HG03196 (cell line): Measurements from ENCODE around the gene ATF7IP2.
"Not testable (repeated sequence)": the region's sequence is repeated elsewhere in the genome, so short reads cannot be mapped to it uniquely, and the experiment has no call there.

Source experiments
- ATAC-seq: cut with Tn5 transposase; IDR thresholded peaks from one replicate; pipeline ENCODE4 v1.9.1; 2021; ENCODE audit not compliant: unreplicated experiment

Gene ATF7IP2

GRCh38 chr16:10371592-10371991, 14.3 kb upstream of the ATF7IP2 start:
- no peak for ATAC-seq

- ATAC-seq = no peak
Observed at GRCh38 chr16:10373556-10373955, 12.3 kb upstream of the ATF7IP2 start.

- ATAC-seq = no peak
Observed at GRCh38 chr16:10376229-10376628, 9.6 kb upstream of the ATF7IP2 start.

DNA sequence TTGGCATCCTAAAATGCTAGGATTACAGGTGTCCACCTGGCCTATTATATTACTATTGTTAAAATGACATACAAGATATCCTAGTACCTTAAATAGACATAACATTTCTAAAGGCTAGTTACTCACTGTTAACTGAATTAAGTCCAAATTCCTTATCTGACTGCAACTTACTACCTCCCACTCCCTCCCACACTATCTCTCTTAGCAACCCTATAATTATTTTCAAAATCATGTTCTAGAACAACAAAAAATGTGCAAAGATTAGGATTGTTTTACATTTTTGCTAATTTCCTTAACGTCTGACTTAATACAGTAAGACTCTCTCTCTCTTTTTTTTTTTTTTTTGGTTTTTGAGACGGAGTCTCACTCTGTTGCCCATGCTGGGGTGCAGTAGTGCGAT, 2.2 kb upstream of the ATF7IP2 start:
- no peak for ATAC-seq

GRCh38 chr16:10386517-10387100, 748 bp downstream of the ATF7IP2 start:
- no peak for ATAC-seq

DNA sequence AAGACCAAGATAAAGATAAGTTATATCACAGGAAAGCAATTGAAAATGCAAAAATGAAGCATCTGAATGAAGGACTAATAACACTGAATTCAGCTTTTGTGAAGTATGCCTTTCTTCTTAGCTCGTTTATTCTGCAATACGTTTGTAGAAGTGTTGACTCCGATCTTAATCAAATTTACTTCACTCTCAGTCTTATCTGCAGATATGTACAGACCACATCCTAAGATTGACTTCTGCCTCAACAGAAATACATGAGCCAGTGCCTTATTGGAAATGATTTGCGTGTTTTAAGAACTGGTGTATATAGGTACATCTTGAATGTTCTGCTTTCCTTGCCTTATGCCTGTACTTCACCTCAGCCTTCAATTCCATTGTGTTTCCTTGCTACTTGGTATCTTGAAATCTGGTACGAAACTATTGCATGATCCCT, 1.3 kb downstream of the ATF7IP2 start:
- ATAC-seq = no peak

- no peak for ATAC-seq
Observed at GRCh38 chr16:10388988-10389387, 3.1 kb downstream of the ATF7IP2 start.

DNA sequence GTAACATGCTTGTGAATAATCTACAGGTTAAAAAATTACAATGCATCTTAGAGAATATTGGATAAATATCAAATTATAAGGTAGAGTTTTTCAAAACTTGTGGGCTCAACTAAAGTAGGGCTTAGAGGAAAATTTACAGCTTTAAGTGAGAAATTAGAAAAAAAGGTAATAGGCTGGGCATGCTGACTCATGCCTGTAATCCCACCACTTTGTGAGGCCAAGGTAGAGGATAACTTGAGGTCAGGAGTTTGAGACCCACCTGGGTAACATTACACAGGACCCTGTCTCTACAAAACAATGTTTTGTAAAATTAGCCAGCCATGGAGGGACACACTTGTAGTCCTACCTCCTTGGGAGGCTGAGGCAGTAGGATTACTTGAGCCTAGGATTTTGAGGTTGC, 4.5 kb downstream of the ATF7IP2 start:
- no peak for ATAC-seq

DNA sequence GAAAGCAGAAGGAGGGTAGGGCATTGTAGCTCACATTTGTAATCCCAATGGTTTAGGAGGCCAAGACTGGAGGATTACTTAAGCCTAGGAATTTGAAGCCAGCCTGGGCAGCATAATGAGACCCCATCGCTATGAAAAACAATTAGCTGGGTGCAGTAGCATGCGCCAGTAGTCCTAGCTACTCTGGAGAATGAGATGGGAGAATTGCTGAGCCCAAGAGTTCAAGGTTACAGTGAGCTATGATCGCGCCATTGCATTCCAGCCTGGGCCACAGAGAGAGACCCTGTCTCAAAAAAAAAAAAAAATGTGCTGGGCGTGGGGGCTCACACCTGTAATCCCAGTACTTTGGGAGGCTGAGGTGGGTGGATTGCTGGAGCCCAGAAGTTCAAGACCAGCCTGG, 5.0 kb downstream of the ATF7IP2 start:
- no peak for ATAC-seq

GRCh38 chr16:10391339-10391738, 5.5 kb downstream of the ATF7IP2 start:
- ATAC-seq = no peak

GRCh38 chr16:10402975-10403374, 17.1 kb downstream of the ATF7IP2 start:
- no peak for ATAC-seq

DNA sequence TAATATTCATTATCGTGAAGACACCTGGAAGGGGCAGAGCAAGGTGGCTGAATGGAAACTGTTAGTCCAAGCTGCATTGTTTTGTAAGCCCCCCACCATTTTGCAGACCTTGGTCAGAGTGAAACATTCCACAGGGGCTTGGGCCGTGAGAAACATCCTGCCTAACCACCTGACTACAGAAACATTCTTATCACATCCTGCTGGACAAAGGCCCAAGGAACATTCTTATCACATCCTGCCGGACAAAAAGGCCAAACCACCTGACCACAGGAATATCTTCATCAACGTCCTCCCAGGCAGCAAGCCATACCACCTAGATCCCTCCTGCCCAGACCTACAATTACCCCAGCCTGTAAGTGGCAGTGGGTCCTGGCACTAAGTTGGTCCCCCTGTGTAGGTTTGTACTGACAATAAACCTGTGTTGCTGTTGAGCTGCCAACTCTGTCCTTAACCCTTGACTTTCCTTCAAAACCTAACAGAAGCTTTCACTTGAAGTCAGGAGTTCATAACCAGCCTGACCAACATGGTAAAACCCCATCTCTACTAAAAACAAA, 19.6 kb downstream of the ATF7IP2 start:
- ATAC-seq = no peak

- no peak for ATAC-seq
Observed at GRCh38 chr16:10408824-10409381, 23.0 kb downstream of the ATF7IP2 start.

GRCh38 chr16:10409713-10410112, 23.9 kb downstream of the ATF7IP2 start:
- ATAC-seq = not testable (repeated sequence)

DNA sequence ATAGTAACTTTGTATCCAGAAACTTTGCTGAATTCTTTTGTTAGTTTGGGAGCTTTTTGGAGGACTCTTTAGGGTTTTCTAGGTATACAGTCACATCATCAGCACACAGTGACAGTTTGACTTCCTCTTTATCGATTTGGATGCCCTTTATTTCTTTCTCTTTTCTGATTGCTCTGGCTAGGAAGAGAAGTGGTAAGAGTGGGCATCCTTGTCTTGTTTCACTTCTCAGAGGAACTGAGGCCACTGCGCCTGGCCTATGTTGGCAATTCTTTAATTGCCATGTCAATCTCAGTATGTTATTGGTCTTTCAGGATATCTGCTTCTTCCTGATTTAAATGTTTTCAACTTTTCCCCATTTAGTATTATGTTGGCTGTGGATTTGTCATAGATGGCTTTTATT, 24.6 kb downstream of the ATF7IP2 start:
- no peak for ATAC-seq

- ATAC-seq = no peak
Observed at GRCh38 chr16:10412935-10413601, 27.2 kb downstream of the ATF7IP2 start.

GRCh38 chr16:10418204-10418603, 32.3 kb downstream of the ATF7IP2 start:
- not testable (repeated sequence) for ATAC-seq

DNA sequence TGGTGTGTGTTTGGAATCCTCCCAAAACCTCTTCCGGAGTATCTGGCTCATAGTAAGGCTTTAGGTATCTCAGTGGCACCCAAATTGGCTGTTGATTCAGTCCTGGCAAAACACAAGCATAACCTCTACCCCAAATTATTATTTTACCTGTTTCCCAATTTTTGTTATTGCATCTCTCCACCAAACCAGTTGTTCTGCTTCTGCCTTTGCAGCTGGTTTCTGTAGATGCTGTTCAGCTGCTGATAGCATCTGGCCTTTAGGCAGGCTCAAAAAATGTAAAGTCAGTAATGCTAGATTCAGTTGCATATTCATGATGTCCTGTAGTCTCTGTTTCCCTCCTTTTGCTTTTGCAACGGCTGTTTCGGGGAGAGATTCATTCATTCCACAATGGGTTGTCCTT, 33.8 kb downstream of the ATF7IP2 start:
- no peak for ATAC-seq

GRCh38 chr16:10421596-10421995, 35.7 kb downstream of the ATF7IP2 start:
- no peak for ATAC-seq

- no peak for ATAC-seq
Observed at GRCh38 chr16:10428433-10429168, 42.7 kb downstream of the ATF7IP2 start.

GRCh38 chr16:10429299-10429969, 43.6 kb downstream of the ATF7IP2 start:
- not testable (repeated sequence) for ATAC-seq
